ENCODE data around the gene SIVA1.
A peak's percentile ranks its signal among the peaks of the same experiment; 100 is the strongest.

SIVA1 gene

GRCh38 chr14:104734601-104734990 is 18.4 kb upstream of the SIVA1 start:
- no peak for DNase-seq (ENCODE audit: low read depth in 2 of 2)

DNA sequence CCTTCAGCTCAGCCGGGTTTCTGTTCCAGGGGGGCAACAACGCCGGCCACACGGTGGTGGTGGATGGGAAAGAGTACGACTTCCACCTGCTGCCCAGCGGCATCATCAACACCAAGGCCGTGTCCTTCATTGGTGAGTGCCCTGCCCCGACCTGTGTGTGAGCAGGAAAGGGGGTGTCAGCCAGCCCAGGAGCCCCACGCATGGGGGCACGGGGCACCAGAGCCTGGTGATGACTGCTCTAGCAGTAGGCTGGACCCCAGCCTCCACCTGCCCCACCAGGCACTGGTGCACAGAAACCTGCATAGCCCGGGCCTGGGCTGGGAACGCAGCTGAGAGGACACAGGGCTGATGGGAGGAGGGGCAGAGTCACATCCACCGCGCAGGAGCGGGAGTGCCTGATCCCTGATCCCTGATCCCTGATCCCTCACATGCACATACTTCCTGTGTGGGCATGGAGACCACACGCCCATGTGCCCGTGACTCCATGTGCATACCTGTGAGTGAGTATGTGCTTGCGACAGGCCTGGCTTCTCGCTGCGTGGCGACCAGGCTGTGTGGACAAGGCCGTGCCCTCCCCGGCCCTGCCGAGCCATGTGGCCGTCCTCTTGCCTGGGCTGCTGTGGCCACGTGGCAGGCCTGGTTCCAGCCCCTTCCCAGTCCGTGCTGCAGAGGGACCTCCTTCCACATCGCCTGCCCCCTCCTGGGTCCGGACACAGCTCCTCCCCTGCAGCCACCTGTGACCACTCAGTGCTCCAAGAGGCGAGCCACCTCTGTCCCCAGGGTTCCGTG is 17.8 kb upstream of the SIVA1 start:
- no peak for DNase-seq (ENCODE audit: low read depth in 2 of 2)

GRCh38 chr14:104735830-104736642 is 16.9 kb upstream of the SIVA1 start:
- DNase-seq (ENCODE audit: low read depth in 2 of 2) = no peak

GRCh38 chr14:104738375-104739019 is 14.4 kb upstream of the SIVA1 start:
- no peak for DNase-seq (ENCODE audit: low read depth in 2 of 2)

DNA sequence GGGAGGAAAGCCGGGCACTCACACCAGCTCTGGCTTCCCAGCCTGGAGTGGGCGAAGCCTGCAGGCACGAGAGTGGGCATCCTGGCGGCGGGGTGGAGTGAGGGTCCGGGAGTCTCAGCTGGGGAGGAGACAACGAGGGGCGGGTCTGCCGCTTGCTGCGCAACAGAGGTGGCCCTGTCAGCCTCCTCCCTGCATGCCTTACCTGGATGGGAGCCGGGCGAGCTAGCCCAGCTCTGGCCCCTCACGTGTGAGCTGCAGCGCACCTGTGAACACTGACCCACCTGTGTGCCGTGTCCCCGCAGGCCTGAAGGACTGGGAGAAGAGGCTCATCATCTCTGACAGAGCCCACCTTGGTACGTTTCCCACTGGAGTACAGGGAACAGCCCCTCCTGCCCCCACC is 13.9 kb upstream of the SIVA1 start:
- no peak for DNase-seq (ENCODE audit: low read depth in 2 of 2)

DNA sequence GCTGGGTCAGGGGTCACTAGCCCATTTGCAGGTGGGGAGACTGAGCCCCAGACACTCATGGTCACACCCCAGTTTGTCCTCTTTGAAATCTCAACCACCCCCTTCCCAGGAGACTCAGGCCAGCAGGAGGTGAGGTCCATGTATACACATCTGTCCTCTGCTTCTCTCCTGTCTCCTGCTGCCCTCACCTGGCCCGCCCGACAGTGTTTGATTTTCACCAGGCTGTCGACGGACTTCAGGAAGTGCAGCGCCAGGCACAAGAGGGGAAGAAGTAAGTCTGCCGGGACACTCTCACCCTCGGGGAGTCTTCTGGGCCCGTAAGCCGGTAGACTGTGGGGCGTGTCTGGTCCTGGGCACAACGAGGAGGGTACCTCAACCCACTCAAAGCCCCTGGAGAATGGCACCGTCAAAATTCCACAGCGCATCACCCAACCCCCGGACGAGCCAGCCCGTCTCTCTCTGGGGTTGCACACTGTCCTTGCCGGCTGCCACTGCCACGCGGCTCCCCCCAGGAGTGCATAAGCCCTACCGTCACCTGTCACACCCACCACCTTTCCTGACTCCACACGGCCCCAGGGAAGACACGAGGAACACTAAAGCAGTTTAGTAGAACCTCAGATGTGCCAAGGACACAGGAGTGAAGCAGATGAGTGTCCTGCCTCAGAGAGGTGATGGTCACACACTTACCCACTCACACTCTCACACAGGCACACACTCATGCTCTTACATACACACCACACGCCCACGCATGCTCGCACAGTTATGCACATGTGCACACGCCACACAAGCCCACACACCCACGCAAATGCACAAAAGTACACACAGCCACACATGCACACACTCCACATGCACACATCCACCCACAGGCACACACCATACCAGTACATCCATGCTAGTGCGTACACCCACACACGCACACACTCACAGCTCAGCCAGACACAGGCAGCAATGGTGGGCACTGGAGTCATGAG is 13.1 kb upstream of the SIVA1 start:
- no peak for DNase-seq (ENCODE audit: low read depth in 2 of 2)

DNA sequence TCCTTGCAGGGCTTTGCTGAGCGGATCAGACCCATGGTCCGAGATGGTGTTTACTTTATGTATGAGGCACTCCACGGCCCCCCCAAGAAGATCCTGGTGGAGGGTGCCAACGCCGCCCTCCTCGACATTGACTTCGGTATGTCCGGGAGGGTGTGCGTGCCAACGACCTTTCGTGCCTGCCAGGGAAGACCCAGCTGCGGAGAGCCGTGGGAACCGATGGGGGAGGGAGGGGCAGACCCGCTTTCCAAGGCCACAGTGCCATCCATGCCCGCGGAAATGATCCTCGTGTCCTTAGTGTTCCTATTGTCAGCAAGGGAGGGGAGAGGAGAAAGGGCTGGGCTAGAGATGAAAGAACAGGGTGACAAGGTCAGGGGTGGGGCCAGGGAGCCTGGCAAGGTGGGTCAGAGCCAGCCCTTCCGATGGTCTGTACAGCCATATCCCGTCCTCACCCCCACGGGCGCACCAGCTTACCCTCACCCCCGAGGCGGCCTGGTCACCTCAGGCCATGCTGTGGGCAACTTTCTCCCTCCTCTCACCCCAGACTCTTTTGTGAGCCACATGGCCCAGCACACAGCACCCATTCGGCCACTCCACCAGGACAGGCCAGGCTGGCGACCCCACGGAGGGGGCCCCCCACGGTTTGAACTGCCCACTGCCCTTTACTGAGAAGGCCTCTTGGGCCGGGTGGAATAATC is 11.7 kb upstream of the SIVA1 start:
- no peak for DNase-seq (ENCODE audit: low read depth in 2 of 2)

GRCh38 chr14:104741803-104742251 is 11.1 kb upstream of the SIVA1 start:
- no peak for DNase-seq (ENCODE audit: low read depth in 2 of 2)

- no peak for DNase-seq (ENCODE audit: low read depth in 2 of 2)
Measured at GRCh38 chr14:104742586-104743455, 10.1 kb upstream of the SIVA1 start.

DNA sequence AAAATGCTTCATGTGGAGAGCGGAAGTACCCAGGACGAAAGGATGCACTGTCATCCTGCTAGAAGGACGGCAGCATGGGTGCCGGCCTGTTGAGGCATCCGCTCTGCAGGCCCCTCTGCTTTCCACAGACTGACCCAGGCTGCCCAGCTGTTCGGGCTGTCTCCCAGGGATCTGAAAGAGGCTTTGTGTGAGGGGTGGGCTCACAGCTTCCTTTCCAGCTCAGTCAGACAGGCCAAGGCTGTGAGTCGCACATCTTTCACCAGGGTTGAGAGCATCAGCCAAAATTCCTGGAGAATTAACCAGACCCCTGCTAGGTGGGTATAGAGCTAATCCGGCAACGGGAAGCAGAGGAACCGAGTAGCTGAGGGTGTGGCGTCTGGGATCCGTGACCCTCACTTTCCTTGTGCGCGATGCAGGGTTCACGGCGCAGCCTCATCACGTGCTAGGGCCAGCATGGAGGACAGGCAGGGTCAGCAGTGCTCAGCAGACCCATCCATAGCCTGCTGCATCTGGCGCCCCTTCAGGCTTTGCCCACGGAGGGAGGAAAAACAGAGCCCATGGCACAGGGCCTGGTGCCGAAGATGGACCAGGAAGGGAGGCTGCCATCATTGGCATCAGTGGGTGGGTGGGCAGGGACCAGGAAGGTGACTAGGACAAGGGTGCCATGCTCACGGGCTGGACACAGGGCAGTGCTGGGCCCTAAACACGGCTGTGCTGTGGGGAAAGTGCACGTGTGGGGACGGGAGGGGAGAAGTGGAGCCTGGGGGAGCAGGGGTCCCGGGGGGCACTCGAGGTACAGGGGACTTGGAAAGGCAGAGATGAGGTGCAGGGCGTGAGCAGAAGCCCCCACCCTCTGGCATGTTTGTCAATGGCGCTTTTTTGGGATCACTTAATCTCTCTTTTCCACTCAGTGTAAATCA is 9.2 kb upstream of the SIVA1 start:
- peak; percentile 26 to 30 for DNase-seq (ENCODE audit: low read depth in 2 of 2)

GRCh38 chr14:104744484-104744883 is 8.5 kb upstream of the SIVA1 start:
- no peak for DNase-seq (ENCODE audit: low read depth in 2 of 2)

- no peak for DNase-seq (ENCODE audit: low read depth in 2 of 2)
Measured at GRCh38 chr14:104745431-104745830, 7.5 kb upstream of the SIVA1 start.

- DNase-seq (ENCODE audit: low read depth in 2 of 2) = no peak
Measured at GRCh38 chr14:104746071-104746545, 6.8 kb upstream of the SIVA1 start.

DNA sequence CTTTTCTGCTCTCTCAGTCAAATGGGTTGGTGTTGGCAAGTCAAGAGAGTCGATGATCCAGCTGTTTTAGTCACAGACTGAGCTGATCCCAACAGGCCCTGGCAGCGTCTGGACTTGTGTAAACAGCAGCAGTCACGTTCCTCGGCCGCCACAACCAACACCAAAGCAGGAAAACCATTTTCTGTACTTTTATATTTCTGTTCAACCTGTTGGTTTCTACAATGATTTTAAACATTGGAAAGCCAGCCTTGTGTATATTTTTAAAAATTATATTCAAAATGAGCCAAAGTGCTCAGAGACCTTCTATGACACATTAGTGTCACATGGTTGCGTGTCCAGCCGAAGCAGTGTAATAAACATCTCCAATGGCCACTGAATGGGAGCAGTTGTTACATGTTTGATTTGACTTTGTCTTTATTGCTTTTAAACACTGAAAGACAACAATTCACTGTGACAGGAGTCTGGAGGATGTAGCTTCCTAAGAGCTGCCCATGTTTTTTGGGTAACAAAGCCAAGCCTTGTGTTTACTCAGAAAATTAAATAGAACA is 5.9 kb upstream of the SIVA1 start:
- no peak for DNase-seq (ENCODE audit: low read depth in 2 of 2)

DNA sequence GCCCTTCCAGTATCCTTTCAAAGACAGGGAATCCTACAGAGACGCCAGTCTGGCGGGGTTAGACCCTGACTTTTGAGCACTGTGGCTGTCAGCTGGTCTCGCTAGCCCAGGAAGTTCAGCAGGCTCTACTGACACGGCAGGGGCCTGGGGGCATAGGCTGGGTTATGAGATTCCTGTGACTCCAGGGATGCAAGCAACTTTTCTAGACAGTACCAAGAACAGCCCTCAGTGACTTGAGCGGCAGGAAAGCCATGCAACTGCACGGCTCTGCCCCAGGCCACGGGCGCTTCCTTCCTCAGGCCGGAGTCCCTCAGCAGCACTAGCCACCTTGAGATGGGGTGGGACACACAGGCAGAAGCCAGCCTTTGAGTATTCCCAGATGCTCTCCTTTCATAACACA is 5.1 kb upstream of the SIVA1 start:
- DNase-seq (ENCODE audit: low read depth in 2 of 2) = no peak

- no peak for DNase-seq (ENCODE audit: low read depth in 2 of 2)
Measured at GRCh38 chr14:104749111-104749649, 3.8 kb upstream of the SIVA1 start.

- DNase-seq (ENCODE audit: low read depth in 2 of 2) = no peak
Measured at GRCh38 chr14:104750056-104750752, 2.7 kb upstream of the SIVA1 start.

All from fibroblast of skin of left biceps (primary cell).